Endothelial cell of umbilical vein (primary cell): Measurements from ENCODE around the gene LCTL. TPM values are rescaled to one million over a fixed set of nuclear protein-coding genes. Genes with fewer than 3 reads are reported as not detected.

Experiments
- BruUV-seq: library from RNA; stranded (reverse); fragments of 400-500 nt; replicated peaks from 2 replicates; lab custom pipeline; 2021; lab: Mats Ljungman, UMichigan
- CTCF ChIA-PET: fragments of 300-600, 350-600 bp; sonication (Branson Sonifier 250); formaldehyde crosslinking; loops from one replicate; lab custom pipeline; 2021; ENCODE audit warnings: antibody characterized with exemption, inconsistent platforms; lab: Charles Lee
- POLR2A ChIA-PET: fragments of 300-600, 350-600 bp; sonication (Branson Sonifier 250); formaldehyde crosslinking; loops from one replicate; lab custom pipeline; 2021; ENCODE audit warnings: antibody characterized with exemption, inconsistent platforms; lab: Charles Lee
- DNase-seq: peaks from one replicate; pipeline ENCODE4 v3.0.0-alpha.2; 2011; ENCODE audit warnings: low read depth, low spot score
- FAIRE-seq: peaks from 2 replicates; lab custom pipeline; 2011; peaks lifted over from hg19 to GRCh38; lab: Jason Lieb, UNC
- H2AFZ ChIP-seq: 2 replicates; pipeline ENCODE4 v1.6.0; 2012; ENCODE audit warnings: low read depth, low read length, control low read depth, inconsistent platforms
- H3K27ac ChIP-seq: 2 replicates; pipeline ENCODE4 v1.5.1; 2011; ENCODE audit warnings: low read depth, mild to moderate bottlenecking, control low read depth, low read length, moderate library complexity; ENCODE audit not compliant: insufficient read depth
- H3K27me3 ChIP-seq, 2 experiments: 2 replicates each; pipeline versions ENCODE4 v1.6.0 to v1.6.1; 2011; ENCODE audit warnings: low read length in 2 of 2, mixed read lengths in 1 of 2; ENCODE audit not compliant: control insufficient read depth in 2 of 2, insufficient read depth in 2 of 2
- H3K36me3 ChIP-seq, 2 experiments: 2 replicates in 1 of 2; 3 replicates in 1 of 2; pipeline ENCODE4 v1.5.1; 2011; ENCODE audit warnings: low read length in 2 of 2, mild to moderate bottlenecking in 1 of 2, moderate library complexity in 1 of 2; ENCODE audit not compliant: control insufficient read depth in 2 of 2, insufficient read depth in 2 of 2; ENCODE audit errors: extremely low read depth in 1 of 2
- H3K4me1 ChIP-seq: 3 replicates; pipeline ENCODE4 v1.5.1; 2011; ENCODE audit warnings: mild to moderate bottlenecking, low read length; ENCODE audit not compliant: control insufficient read depth, insufficient read depth; ENCODE audit errors: extremely low read depth
- H3K4me2 ChIP-seq: 2 replicates; pipeline ENCODE4 v1.6.1; 2011; ENCODE audit warnings: low read length, control low read depth, mixed read lengths; ENCODE audit not compliant: insufficient read depth
- H3K4me3 ChIP-seq, 3 experiments: fragments of 200-600 bp in 1 of 3; sonication (generic), shearing (Covaris generic) in 1 of 3; replicated peaks in 1 of 3; 2 replicates each; pipeline ENCODE4 v1.5.1; 2011 to 2016; ENCODE audit warnings: control low read depth in 3 of 3, low read length in 3 of 3, mild to moderate bottlenecking in 2 of 3, inconsistent platforms in 1 of 3, low read depth in 1 of 3, moderate library complexity in 1 of 3; ENCODE audit not compliant: insufficient read depth in 1 of 3
- H3K79me2 ChIP-seq: 2 replicates; pipeline ENCODE4 v1.6.0; 2012; ENCODE audit warnings: low read length, inconsistent platforms; ENCODE audit not compliant: control insufficient read depth, insufficient read depth
- H3K9ac ChIP-seq: replicated peaks from 2 replicates; pipeline ENCODE3; 2011; ENCODE audit warnings: low read length, control low read depth; ENCODE audit not compliant: insufficient read depth; ENCODE audit errors: extremely low read depth
- H3K9me1 ChIP-seq: replicated peaks from 3 replicates; pipeline ENCODE4 v1.6.0; 2011; ENCODE audit warnings: mild to moderate bottlenecking, low read length; ENCODE audit not compliant: control insufficient read depth, insufficient read depth; ENCODE audit errors: extremely low read depth
- H3K9me3 ChIP-seq: replicated peaks from 2 replicates; pipeline ENCODE4 v1.5.1; 2012; ENCODE audit warnings: low read length, inconsistent platforms; ENCODE audit not compliant: control insufficient read depth, insufficient read depth
- H4K20me1 ChIP-seq: replicated peaks from 2 replicates; pipeline ENCODE3; 2011; ENCODE audit warnings: mild to moderate bottlenecking, low read length; ENCODE audit not compliant: control insufficient read depth, insufficient read depth; ENCODE audit errors: extremely low read depth
- CTCF ChIP-seq, 2 donors: IDR thresholded peaks; 1 replicate in 1 of 2; 2 replicates in 1 of 2; pipeline ENCODE4 v1.5.1; 2011; ENCODE audit warnings: low read length in 2 of 2, mild to moderate bottlenecking in 2 of 2, moderate library complexity in 2 of 2, control low read depth in 1 of 2, inconsistent platforms in 1 of 2, low read depth in 1 of 2; ENCODE audit not compliant: insufficient read depth in 1 of 2; ENCODE audit errors: extremely low read depth in 1 of 2
- EZH2 ChIP-seq: IDR thresholded peaks from 2 replicates; pipeline ENCODE4 v1.6.1; 2012; ENCODE audit warnings: borderline replicate concordance, low read depth, mild to moderate bottlenecking, moderate library complexity, low read length, inconsistent platforms; ENCODE audit not compliant: severe bottlenecking
- FOS ChIP-seq: IDR thresholded peaks from 2 replicates; pipeline ENCODE4 v1.6.1; 2011; ENCODE audit warnings: mild to moderate bottlenecking, low read length, moderate library complexity, borderline replicate concordance; ENCODE audit not compliant: insufficient read depth
- GATA2 ChIP-seq: IDR thresholded peaks from 2 replicates; pipeline ENCODE4 v1.7.0; 2011; ENCODE audit warnings: low read depth, mild to moderate bottlenecking, moderate library complexity, mixed read lengths, low read length; ENCODE audit not compliant: insufficient read length, insufficient read depth
- JUN ChIP-seq: IDR thresholded peaks from 2 replicates; pipeline ENCODE4 v1.6.1; 2011; ENCODE audit warnings: borderline replicate concordance, low read depth; ENCODE audit not compliant: insufficient read length, insufficient read depth
- MAX ChIP-seq: IDR thresholded peaks from 2 replicates; pipeline ENCODE4 v1.6.1; 2011; ENCODE audit not compliant: insufficient read depth, insufficient read length
- MYC ChIP-seq: IDR thresholded peaks from one replicate; pipeline ENCODE4 v1.6.1; 2011; ENCODE audit warnings: mild to moderate bottlenecking, low read depth, low read length
- POLR2A ChIP-seq: IDR thresholded peaks from 2 replicates; pipeline ENCODE4 v1.6.1; 2012; ENCODE audit warnings: low read depth, mild to moderate bottlenecking, control low read depth, low read length
- POLR2AphosphoS5 ChIP-seq: IDR thresholded peaks from 2 replicates; pipeline ENCODE4 v1.6.1; 2012; ENCODE audit warnings: low read depth, mild to moderate bottlenecking, control low read depth, low read length, moderate library complexity; ENCODE audit not compliant: insufficient read depth
- dilution Hi-C: fragments of 300-500 bp; cut with MboI; formaldehyde crosslinking; loops from one replicate; pipeline ENCODE4 v1.15.0; 2019; ENCODE audit warnings: low sequenced_read_pairs; ENCODE audit not compliant: extremely low pct_ligation_motif_present
- intact Hi-C: fragments of 100-400 bp; cut with micrococcal nuclease; formaldehyde crosslinking; loops from one replicate; pipeline ENCODE4 v1.10.0; 2022
- polyA plus RNA-seq, 4 experiments: library from polyadenylated mRNA; depleted of rRNA in 3 of 4; stranded (reverse) in 3 of 4; unstranded in 1 of 4; fragments of >200 nt; gene quantifications; 2 replicates each; pipeline versions ENCODE4 v1.2.1 to v1.2.3, GENCODE V29; 2011 to 2012; ENCODE audit warnings: missing spikeins in 1 of 4
- total RNA-seq: library from RNA; stranded (reverse); gene quantifications from 2 replicates; pipeline ENCODE4 v1.2.3, GENCODE V29; 2021

The LCTL gene
- total and polyA plus RNA-seq, 2 donors (not counting 3 experiments of a cell fraction or from before 2014, with no cell fraction given) = 0.04 TPM; not detected in 1

- peaks cover 74% of the 10 kb centered on the region for H3K79me2 ChIP-seq
- peak overlapping the region; percentile 98 for H3K9ac ChIP-seq
- H3K9me1 ChIP-seq = no peaks in the 10 kb centered on the region
- TF ChIP-seq GATA2 (no peak), JUN (no peak), EZH2 (no peak), FOS (no peak), MYC (no peak), MAX (no peak), CTCF (IDR thresholded peaks at IDR 0.05; ENCODE audit: extremely low read depth in 1 of 2, insufficient read depth in 1 of 2, low read depth in 1 of 2, low read length in 2 of 2) (no peak), POLR2AphosphoS5 (no peak), POLR2A (no peak)
- H4K20me1 ChIP-seq = peaks cover under 1% of the 10 kb centered on the region
- intact Hi-C loops = loop anchor here (2.0 to 5.0 kb wide), 3 partner anchors 63 to 348 kb away; partner anchors contain the start of gene SMAD6
- peaks cover 28% of the 10 kb centered on the region for H3K4me1 ChIP-seq
- H3K9me3 ChIP-seq = no peaks in the 10 kb centered on the region
- POLR2A ChIA-PET = no interaction called here
- H3K4me2 ChIP-seq = peak overlapping the region; percentile 98
- peak overlapping the region; percentile 96 for H3K27ac ChIP-seq
- H3K36me3 ChIP-seq = peaks cover 25 to 27% of the 10 kb centered on the region in 2 experiments
- no peaks in the 10 kb centered on the region for H3K27me3 ChIP-seq
- CTCF ChIA-PET = interaction anchor here (1.3 kb wide), 1 partner anchor 117 kb away, joined by 3 read pairs; the partner anchor contains the start of gene MAP2K1
- dilution Hi-C loops = no loop called here
- BruUV-seq = TSS peak; percentile 61
- peak; percentile 24 for DNase-seq
- H2AFZ ChIP-seq = no peak overlapping the region
- FAIRE-seq = no peak
- peak overlapping the region; percentile 93 to 98 (median 98) for H3K4me3 ChIP-seq
Observed at GRCh38 chr15:66503780-66504562, 61.8 kb downstream of the LCTL start.
